GM12878 (cell line): ENCODE results near the gene ANAPC2. TPM values are rescaled to one million over a fixed set of nuclear protein-coding genes. Genes with fewer than 3 reads are reported as not detected.

Source experiments
- ATAC-seq: fragments of 200-7000 bp; cut with Tn5 transposase; 3 replicates; pipeline ENCODE4 v1.9.1; 2020; ENCODE audit warnings: mild to moderate bottlenecking, moderate library complexity
- BruUV-seq: library from RNA; stranded (reverse); fragments of 400-500 nt; replicated peaks from 2 replicates; lab custom pipeline; 2021; lab: Mats Ljungman, UMichigan
- CTCF ChIA-PET: fragments of 300-600 bp; sonication (Branson Sonifier 250); formaldehyde crosslinking; extraction: SDS; loops from one replicate; lab custom pipeline; 2021; ENCODE audit warnings: inconsistent platforms; lab: Yijun Ruan, JAX
- POLR2A ChIA-PET: fragments of 350-600 bp; formaldehyde crosslinking; extraction: SDS; loops from one replicate; lab custom pipeline; 2021; ENCODE audit warnings: inconsistent platforms; lab: Charles Lee
- RAD21 ChIA-PET: fragments of 300-600 bp; sonication (Branson Sonifier 250); formaldehyde crosslinking; loops from one replicate; lab custom pipeline; 2023; ENCODE audit warnings: antibody characterized with exemption; ENCODE audit not compliant: unreplicated experiment; lab: Charles Lee
- SMC1A ChIA-PET: fragments of 300-600 bp; sonication (Branson Sonifier 250); formaldehyde crosslinking; loops from one replicate; lab custom pipeline; 2023; ENCODE audit not compliant: unreplicated experiment, uncharacterized antibody; lab: Charles Lee
- DNase-seq: peaks from one replicate; pipeline ENCODE4 v3.0.0-alpha.2; 2011; ENCODE audit warnings: low read depth, low spot score
- FAIRE-seq: peaks from 3 replicates; lab custom pipeline; 2011; peaks lifted over from hg19 to GRCh38; lab: Jason Lieb, UNC
- H2AFZ ChIP-seq: 2 replicates; pipeline ENCODE4 v1.6.0; 2011; ENCODE audit warnings: low read depth, low read length, control low read depth; ENCODE audit not compliant: control insufficient read depth
- H3K27ac ChIP-seq: 2 replicates; pipeline ENCODE4 v1.5.1; 2011; ENCODE audit warnings: control low read depth; ENCODE audit not compliant: control insufficient read depth, insufficient read depth
- H3K27me3 ChIP-seq, 2 experiments: replicated peaks in 1 of 2; 2 replicates each; pipeline versions ENCODE4 v1.6.0 to v1.6.1; 2011; ENCODE audit warnings: low read length in 1 of 2; ENCODE audit not compliant: control insufficient read depth in 2 of 2, insufficient read depth in 2 of 2
- H3K36me3 ChIP-seq, 2 experiments: 2 replicates each; pipeline ENCODE4 v1.5.1; 2011; ENCODE audit warnings: low read length in 1 of 2; ENCODE audit not compliant: control insufficient read depth in 2 of 2, insufficient read depth in 2 of 2
- H3K4me1 ChIP-seq: 2 replicates; pipeline ENCODE4 v1.6.1; 2011; ENCODE audit warnings: mild to moderate bottlenecking, low read length, moderate library complexity, mixed read lengths; ENCODE audit not compliant: control insufficient read depth, insufficient read depth
- H3K4me2 ChIP-seq: 2 replicates; pipeline ENCODE4 v1.6.0; 2011; ENCODE audit warnings: control low read depth; ENCODE audit not compliant: control insufficient read depth, insufficient read depth
- H3K4me3 ChIP-seq: fragments of 200-600 bp; sonication (generic); 2 replicates; pipeline ENCODE4 v1.5.1; 2016
- H3K79me2 ChIP-seq: 2 replicates; pipeline ENCODE4 v1.6.0; 2011; ENCODE audit warnings: low read length; ENCODE audit not compliant: control insufficient read depth, insufficient read depth
- H3K9ac ChIP-seq: 2 replicates; pipeline ENCODE4 v1.8.0; 2011; ENCODE audit warnings: low read length, control low read depth, mixed read lengths; ENCODE audit not compliant: control insufficient read depth, insufficient read depth
- H3K9me3 ChIP-seq: replicated peaks from 3 replicates; pipeline ENCODE4 v1.5.1; 2011; ENCODE audit warnings: mild to moderate bottlenecking, low read length; ENCODE audit not compliant: control insufficient read depth, insufficient read depth
- H4K20me1 ChIP-seq: 2 replicates; pipeline ENCODE4 v1.6.0; 2011; ENCODE audit not compliant: control insufficient read depth, insufficient read depth
- CBX3 ChIP-seq: fragments of 200-600 bp; sonication (generic); IDR thresholded peaks from 2 replicates; pipeline ENCODE4 v1.6.1; 2016; ENCODE audit warnings: low read depth, borderline replicate concordance
- CBX5 ChIP-seq: sonication (generic); IDR thresholded peaks from 2 replicates; pipeline ENCODE4 v1.6.1; 2016; ENCODE audit warnings: low read depth, moderate library complexity, mild to moderate bottlenecking, inconsistent platforms
- CEBPB ChIP-seq, 2 experiments: fragments of 150-350 bp in 1 of 2; IDR thresholded peaks; 2 replicates each; pipeline ENCODE4 v1.6.1; 2012 to 2014; ENCODE audit warnings: low read depth in 2 of 2, low read length in 2 of 2, borderline replicate concordance in 1 of 2, inconsistent platforms in 1 of 2
- CREM ChIP-seq: IDR thresholded peaks from 2 replicates; pipeline ENCODE4 v1.6.1; 2014; ENCODE audit warnings: antibody characterized with exemption, low read depth
- EZH2 ChIP-seq: IDR thresholded peaks from 2 replicates; pipeline ENCODE4 v1.6.1; 2012; ENCODE audit warnings: low read depth, mild to moderate bottlenecking, control low read depth, inconsistent platforms, low read length, borderline replicate concordance; ENCODE audit not compliant: control insufficient read depth
- HDAC6 ChIP-seq: fragments of 200-600 bp; sonication (generic); IDR thresholded peaks from one replicate; pipeline ENCODE4 v1.8.0; 2017; ENCODE audit warnings: antibody characterized with exemption; ENCODE audit not compliant: unreplicated experiment
- HDGF ChIP-seq: fragments of 450-650 bp; IDR thresholded peaks from 2 replicates; pipeline ENCODE4 v1.6.1; 2016; ENCODE audit warnings: antibody characterized with exemption
- NFIC ChIP-seq: IDR thresholded peaks from 2 replicates; pipeline ENCODE4 v1.6.1; 2012; ENCODE audit warnings: low read depth, mild to moderate bottlenecking, inconsistent platforms, low read length, moderate library complexity
- PML ChIP-seq: IDR thresholded peaks from 2 replicates; pipeline ENCODE4 v1.6.1; 2012; ENCODE audit warnings: low read length, inconsistent platforms
- RAD21 ChIP-seq: IDR thresholded peaks from 2 replicates; pipeline ENCODE4 v1.6.1; 2011; ENCODE audit warnings: mild to moderate bottlenecking, low read depth, low read length, moderate library complexity; ENCODE audit not compliant: insufficient read depth
- RUNX3 ChIP-seq: IDR thresholded peaks from 2 replicates; pipeline ENCODE4 v1.6.1; 2012; ENCODE audit warnings: low read length, inconsistent platforms
- SMARCA5 ChIP-seq: fragments of 450-650 bp; IDR thresholded peaks from 2 replicates; pipeline ENCODE4 v1.6.1; 2017; ENCODE audit warnings: mild to moderate bottlenecking
- SPI1 ChIP-seq: IDR thresholded peaks from 2 replicates; pipeline ENCODE4 v1.6.1; 2011; ENCODE audit warnings: low read depth, mild to moderate bottlenecking, low read length, moderate library complexity, borderline replicate concordance; ENCODE audit not compliant: insufficient read depth
- SREBF2 ChIP-seq: IDR thresholded peaks from 2 replicates; pipeline ENCODE4 v1.6.1; 2012; ENCODE audit warnings: mild to moderate bottlenecking, low read length
- ZBTB33 ChIP-seq: fragments of 450-650 bp; IDR thresholded peaks from 2 replicates; pipeline ENCODE4 v1.6.1; 2017; ENCODE audit warnings: mild to moderate bottlenecking
- ZNF24 ChIP-seq: fragments of 450-650 bp; IDR thresholded peaks from 2 replicates; pipeline ENCODE4 v1.6.1; 2017; ENCODE audit warnings: antibody characterized with exemption, mild to moderate bottlenecking
- WGBS: methylation state at CpG from one replicate; pipeline ENCODE4 v1.1.6; 2016; ENCODE audit warnings: low lambda C conversion rate; ENCODE audit not compliant: insufficient replicate concordance, insufficient coverage; ENCODE audit errors: missing lambda C conversion rate; 5-methylcytosine and 5-hydroxymethylcytosine counted together
- in situ Hi-C: fragments of 300-500 bp; cut with MboI; formaldehyde crosslinking; loops from 9 replicates; pipeline ENCODE4 v1.14.3; 2018; ENCODE audit warnings: mixed read lengths
- intact Hi-C: fragments of 100-400 bp; cut with micrococcal nuclease; formaldehyde crosslinking; loops from one replicate; pipeline ENCODE4 v1.14.2; 2022; ENCODE audit not compliant: unreplicated experiment
- polyA plus RNA-seq, 11 experiments: library from polyadenylated mRNA; depleted of rRNA in 4 of 11; unstranded in 6 of 11; stranded (reverse) in 5 of 11; fragments of >200 nt; fragmentation: Nextera tagmentation in 4 of 11; fragmentation: Illumina TruSeq in 1 of 11; extraction: Ambion mirVana in 4 of 11; extraction: Trizol in 1 of 11; gene quantifications; 1 replicate in 1 of 11; 2 replicates in 10 of 11; pipeline versions ENCODE4 v1.2.1 to v1.2.3, GENCODE V29; 2011 to 2016; ENCODE audit warnings: inconsistent platforms in 2 of 11, missing spikeins in 2 of 11, low read depth in 1 of 11
- total RNA-seq, 4 experiments: library from RNA; depleted of rRNA in 3 of 4; stranded (reverse); fragments of >200 nt in 3 of 4; fragmentation: Illumina TruSeq in 1 of 4; extraction: Trizol in 1 of 4; gene quantifications; 2 replicates each; pipeline versions ENCODE4 v1.2.1 to v1.2.3, GENCODE V29; 2013 to 2021
- TF ChIP-seq, protein P1 (sequence below): IDR thresholded peaks from 2 replicates; pipeline ENCODE4 v1.6.1; 2011; ENCODE audit warnings: mild to moderate bottlenecking, low read depth, low read length, moderate library complexity; ENCODE audit not compliant: insufficient replicate concordance
- TF ChIP-seq, protein P2 (sequence below): IDR thresholded peaks from 2 replicates; pipeline ENCODE4 v1.6.1; 2011; ENCODE audit warnings: low read depth, mild to moderate bottlenecking, low read length, moderate library complexity, borderline replicate concordance; ENCODE audit errors: extremely low read depth
- TF ChIP-seq, protein P3 (sequence below): fragments of 450-650 bp; IDR thresholded peaks from 2 replicates; pipeline ENCODE4 v1.6.1; 2017; ENCODE audit warnings: borderline replicate concordance

The ANAPC2 gene
- total and polyA plus RNA-seq, 10 of the 15 experiments (the other 5 are each of a cell fraction or from before 2014, with no cell fraction given) = 0.03 to 65.2 (median 20.5) TPM

DNA sequence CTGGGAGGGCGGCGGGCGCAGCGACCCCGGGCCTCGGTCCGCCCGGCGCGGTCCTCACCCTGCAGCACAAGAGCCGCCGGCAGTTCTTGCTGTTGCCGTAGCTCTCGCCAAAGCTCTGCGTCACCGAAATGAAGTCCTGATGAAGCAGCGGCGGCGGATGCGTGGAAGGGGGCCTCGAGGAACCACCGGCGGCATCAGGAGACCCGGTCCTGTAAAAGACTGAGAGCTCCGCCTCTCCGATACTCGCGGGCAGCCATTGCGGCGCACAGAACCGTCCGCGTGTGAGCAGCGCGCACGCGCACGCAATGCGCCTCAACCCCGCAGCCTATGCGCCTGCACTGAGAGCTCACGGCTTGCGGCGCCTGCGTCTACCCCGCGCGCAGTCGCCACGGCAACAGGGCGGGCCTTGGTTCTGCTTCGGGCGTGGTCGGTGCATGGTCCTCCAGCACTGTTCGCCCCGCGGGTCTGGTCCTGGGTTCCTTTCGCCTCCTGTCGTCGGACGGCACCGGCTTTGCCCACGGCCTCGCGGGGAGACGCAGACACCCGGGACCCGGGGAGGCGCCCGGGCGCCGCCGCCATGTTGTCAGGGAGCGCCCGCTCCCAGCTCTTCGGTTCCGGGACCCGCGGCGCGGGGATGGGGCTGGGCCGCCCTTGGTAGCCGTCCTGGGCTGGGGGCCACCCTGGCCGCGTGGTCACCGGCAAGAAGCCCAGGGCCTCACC, 58.7 kb downstream of the ANAPC2 start:
- CTCF ChIA-PET = interaction anchor here (0.8 to 4.7 kb wide), 8 partner anchors 9 to 107 kb away, joined by 3 to 20 read pairs (median 4); partner anchors contain the start of genes GRIN1, MAN1B1 and SSNA1
- no peaks in the 10 kb centered on the region for H3K36me3 ChIP-seq
- H3K4me1 ChIP-seq = peaks cover 8% of the 10 kb centered on the region
- no peaks in the 10 kb centered on the region for H3K27me3 ChIP-seq
- H3K4me2 ChIP-seq = peak overlapping the region; percentile 92; the same call in 1 of the 2 replicates
- H2AFZ ChIP-seq = peak overlapping the region; percentile 88
- 1% methylated on average over 84 of the region's 86 CpGs for WGBS
- peak; percentile 96 for FAIRE-seq
- no peaks in the 10 kb centered on the region for H3K9me3 ChIP-seq
- RAD21 ChIA-PET = interaction anchor here (0.5 to 3.6 kb wide), 8 partner anchors 21 to 111 kb away, joined by 3 to 54 read pairs (median 3); partner anchors contain the start of genes ANAPC2, CYSRT1, MAN1B1 and SSNA1
- peaks cover 35% of the 10 kb centered on the region for H3K79me2 ChIP-seq
- ATAC-seq = peak; percentile 95
- in situ Hi-C loops = no loop called here
- peak overlapping the region; percentile 85 for H3K9ac ChIP-seq
- no peaks in the 10 kb centered on the region for H4K20me1 ChIP-seq
- POLR2A ChIA-PET = interaction anchor here (0.6 to 7.7 kb wide), 20 partner anchors 11 to 320 kb away, joined by 3 to 166 read pairs (median 6); partner anchors contain the start of genes CYSRT1, LRRC26, MAN1B1 and RNF208
- DNase-seq = peak; percentile 75
- intact Hi-C loops = loop anchor here (1.0 to 5.0 kb wide), 2 partner anchors 21 to 58 kb away; partner anchors contain the start of genes ANAPC2 and SSNA1
- H3K27ac ChIP-seq = peak overlapping the region; percentile 82
- H3K4me3 ChIP-seq = peak overlapping the region; percentile 72
- no TSS peak for BruUV-seq
- SMC1A ChIA-PET = interaction anchor here (1.2 to 2.8 kb wide), 5 partner anchors 21 to 95 kb away, joined by 3 to 28 read pairs (median 7); partner anchors contain the start of gene SSNA1
- TF ChIP-seq HDGF = peak; percentile 66
- TF ChIP-seq ZBTB33 = no peak
- TF ChIP-seq CBX5 = no peak
- TF ChIP-seq, protein P1, sequence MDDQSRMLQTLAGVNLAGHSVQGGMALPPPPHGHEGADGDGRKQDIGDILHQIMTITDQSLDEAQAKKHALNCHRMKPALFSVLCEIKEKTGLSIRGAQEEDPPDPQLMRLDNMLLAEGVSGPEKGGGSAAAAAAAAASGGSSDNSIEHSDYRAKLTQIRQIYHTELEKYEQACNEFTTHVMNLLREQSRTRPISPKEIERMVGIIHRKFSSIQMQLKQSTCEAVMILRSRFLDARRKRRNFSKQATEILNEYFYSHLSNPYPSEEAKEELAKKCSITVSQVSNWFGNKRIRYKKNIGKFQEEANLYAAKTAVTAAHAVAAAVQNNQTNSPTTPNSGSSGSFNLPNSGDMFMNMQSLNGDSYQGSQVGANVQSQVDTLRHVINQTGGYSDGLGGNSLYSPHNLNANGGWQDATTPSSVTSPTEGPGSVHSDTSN = no peak
- no peak for TF ChIP-seq HDAC6
- no peak for TF ChIP-seq PML
- peak; percentile 40; the same call in 1 of the 2 replicates for TF ChIP-seq SMARCA5
- TF ChIP-seq NFIC = no peak
- TF ChIP-seq, protein P2, sequence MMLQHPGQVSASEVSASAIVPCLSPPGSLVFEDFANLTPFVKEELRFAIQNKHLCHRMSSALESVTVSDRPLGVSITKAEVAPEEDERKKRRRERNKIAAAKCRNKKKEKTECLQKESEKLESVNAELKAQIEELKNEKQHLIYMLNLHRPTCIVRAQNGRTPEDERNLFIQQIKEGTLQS = no peak
- TF ChIP-seq EZH2 = no peak
- TF ChIP-seq CREM = peak; percentile 61; the same call in 1 of the 2 replicates
- TF ChIP-seq, protein P3, sequence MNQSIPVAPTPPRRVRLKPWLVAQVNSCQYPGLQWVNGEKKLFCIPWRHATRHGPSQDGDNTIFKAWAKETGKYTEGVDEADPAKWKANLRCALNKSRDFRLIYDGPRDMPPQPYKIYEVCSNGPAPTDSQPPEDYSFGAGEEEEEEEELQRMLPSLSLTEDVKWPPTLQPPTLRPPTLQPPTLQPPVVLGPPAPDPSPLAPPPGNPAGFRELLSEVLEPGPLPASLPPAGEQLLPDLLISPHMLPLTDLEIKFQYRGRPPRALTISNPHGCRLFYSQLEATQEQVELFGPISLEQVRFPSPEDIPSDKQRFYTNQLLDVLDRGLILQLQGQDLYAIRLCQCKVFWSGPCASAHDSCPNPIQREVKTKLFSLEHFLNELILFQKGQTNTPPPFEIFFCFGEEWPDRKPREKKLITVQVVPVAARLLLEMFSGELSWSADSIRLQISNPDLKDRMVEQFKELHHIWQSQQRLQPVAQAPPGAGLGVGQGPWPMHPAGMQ = no peak
- TF ChIP-seq SREBF2 = no peak
- TF ChIP-seq RAD21 = no peak
- TF ChIP-seq ZNF24 = no peak; the same call in 1 of the 2 replicates
- no peak for TF ChIP-seq RUNX3
- TF ChIP-seq CBX3 = no peak
- no peak for TF ChIP-seq SPI1
- TF ChIP-seq CEBPB (IDR thresholded peaks at IDR 0.05; ENCODE audit: borderline replicate concordance in 1 of 2, low read depth in 2 of 2, low read length in 2 of 2) = no peak
